ENCODE data around the gene VSIR.

DNA sequence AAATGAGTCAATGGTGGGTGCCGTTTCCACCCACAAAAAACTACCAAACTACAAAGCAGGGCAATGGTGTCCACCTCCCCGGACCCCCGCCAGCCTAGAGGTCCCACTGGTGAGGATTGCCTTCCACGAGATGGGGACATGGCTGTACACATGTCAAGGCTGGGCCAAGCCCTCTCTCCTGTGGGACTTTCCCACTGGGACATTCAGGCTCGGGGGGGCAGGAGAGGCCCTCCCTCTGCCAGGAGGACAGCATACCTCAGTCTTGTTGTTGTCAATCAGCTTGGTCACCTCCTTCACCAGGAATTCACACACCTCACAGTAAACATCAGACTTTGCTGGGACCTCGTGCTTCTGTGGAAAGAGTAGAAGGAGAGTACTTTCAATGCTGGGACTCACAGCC is 46.7 kb upstream of the VSIR start:
- TF ChIP-seq CTCF (IDR thresholded peaks at IDR 0.05), result no peak
- no peak for TF ChIP-seq POLR2A (IDR thresholded peaks at IDR 0.05)
